Inflammatory macrophage (primary cell): ENCODE data around the gene PLCD1.
"Not testable (repeated sequence)": the region's sequence is repeated elsewhere in the genome, so short reads cannot be mapped to it uniquely, and the experiment has no call there.

Experiments used
- DNase-seq, 2 donors: peaks; one replicate each; pipeline ENCODE4 v3.0.0-alpha.2; 2020 to 2022
- total RNA-seq, 18 experiments: gene quantifications; one replicate each; lab custom pipeline; 2026; ENCODE audit warnings: mixed read lengths in 6 of 18, inconsistent platforms in 2 of 18; lab: John Stamatoyannopoulos, UW

Gene PLCD1
- 5.8 to 37.7 (median 22.6) reads per million in 18 experiments for total RNA-seq

DNA sequence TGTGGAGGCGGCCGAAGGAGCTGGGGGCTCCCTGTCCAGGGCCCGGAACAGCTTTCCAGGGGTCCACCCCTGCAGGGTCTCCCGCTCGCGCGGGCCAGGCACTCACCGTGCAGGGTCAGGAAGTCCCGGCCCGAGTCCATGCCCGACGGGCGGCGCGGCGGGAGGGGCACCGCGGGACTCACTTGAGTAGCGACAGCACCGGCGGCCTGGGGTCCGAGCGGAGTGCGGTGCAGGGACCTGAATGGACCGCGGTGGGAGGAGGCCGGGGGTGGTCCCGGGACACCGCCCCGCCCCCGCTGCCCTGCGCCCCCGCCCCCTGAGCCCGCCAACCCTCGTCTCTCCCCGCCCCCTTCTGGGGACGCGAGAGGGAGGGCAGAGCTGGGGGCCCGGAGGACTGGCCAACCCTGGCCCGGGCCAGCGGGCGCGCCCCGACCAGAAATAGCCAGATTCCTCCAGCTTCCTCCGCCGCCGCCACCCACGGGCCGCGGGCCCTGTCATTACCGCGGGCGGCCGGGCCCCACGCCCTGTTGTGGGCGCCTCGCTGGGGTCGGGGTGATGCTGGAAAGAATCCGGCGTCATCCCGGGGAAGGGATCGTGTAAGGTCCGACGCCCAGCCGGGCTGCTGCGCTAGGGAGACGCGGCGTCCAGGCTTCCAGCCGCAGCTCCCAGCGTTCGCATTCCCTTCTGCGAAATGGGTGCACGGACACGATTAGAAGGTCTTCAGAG, at the start of gene PLCD1:
PLCD1 (minus strand) TSS at position 243 of the 726 bp plus-strand sequence; CDS start at position 140, 103 bp downstream.
- DNase-seq: peak; percentile 60 to 62

DNA sequence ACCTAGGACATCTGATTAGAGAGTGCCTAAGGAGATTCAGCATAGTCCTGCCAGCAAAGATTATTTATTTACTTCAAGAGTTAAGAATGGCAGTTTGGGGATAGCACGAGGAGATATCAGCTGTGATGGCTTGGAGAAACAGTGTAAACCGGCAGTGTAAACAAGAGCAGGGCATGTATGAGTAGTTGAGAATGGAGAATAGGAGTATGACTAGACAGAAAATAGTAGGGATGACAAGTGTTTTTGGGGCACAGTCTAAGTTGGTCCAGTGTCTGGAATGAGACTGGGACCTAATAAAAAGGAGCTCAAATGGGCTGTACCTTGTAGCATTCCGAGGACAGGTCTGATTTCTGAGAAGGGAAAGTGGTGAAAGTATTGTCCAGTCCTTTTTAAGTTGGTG, 47.6 kb upstream of the PLCD1 start:
- not testable (repeated sequence) for DNase-seq

DNA sequence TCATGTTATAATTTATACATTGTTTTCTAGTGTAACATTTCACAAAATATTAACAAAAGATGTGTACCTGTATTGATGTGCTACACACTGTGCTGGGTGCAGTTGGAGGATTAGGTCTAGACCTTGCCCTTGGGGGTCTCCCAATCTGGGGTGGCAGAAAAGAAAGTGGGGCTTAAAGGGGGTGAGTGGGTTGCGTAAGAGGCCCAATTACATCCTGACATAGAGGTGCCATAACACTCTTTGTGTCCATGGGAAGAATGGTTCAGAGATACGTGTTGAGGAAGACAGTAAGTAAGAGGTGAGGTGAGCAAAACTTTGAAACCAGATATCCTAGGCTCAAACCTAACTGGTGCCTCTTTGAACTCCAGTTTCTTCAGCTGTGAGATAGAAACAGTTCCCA, 40.6 kb upstream of the PLCD1 start:
- DNase-seq: no peak

DNA sequence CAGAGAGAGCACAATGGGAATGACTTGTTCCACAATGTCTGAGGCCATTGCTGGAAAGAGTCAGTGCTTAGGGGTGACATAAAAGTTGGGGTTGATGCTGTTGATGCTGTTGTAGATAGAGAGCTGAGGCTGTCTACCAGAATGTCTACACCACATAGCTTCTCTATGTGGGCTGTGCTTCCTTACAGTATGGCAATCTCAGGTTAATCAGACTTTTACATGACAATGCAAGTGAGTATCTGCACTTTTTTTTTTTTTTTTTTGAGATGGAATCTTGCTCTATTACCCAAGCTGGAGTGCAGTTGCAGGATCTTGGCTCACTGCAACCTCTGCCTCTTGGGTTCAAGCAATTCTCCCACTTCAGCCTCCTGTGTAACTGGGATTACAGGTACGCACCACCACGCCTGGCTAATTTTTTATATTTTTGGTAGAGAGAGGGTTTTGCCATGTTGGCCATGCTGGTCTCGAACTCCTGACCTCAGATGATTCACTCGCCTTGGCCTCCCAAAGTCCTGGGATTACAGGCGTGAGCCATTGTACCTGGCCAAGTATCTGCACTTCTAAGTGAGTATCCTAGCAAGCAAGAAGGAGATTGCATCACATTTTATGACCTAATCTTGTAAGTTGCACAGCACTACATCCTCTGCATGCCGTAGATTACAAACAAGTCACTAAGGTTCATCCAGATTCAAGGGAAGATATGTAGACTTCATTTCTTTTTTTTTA, 38.2 kb upstream of the PLCD1 start:
- DNase-seq: peak; percentile 29 to 49

DNA sequence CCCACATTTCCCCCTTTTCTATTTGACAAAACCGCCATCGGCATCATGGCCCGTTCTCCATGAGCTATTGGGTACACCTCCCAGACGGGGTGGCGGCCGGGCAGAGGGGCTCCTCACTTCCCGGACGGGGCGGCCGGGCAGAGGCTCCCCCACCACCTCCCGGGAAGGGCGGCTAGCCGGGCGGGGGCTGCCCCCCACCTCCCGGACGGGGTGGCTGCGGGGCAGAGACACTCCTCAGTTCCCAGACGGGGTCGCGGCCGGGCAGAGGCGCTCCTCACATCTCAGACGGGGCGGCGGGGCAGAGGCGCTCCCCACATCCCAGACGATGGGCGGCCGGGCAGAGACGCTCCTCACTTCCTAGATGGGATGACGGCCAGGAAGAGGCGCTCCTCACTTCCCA, 35.0 kb upstream of the PLCD1 start:
- not testable (repeated sequence) for DNase-seq

DNA sequence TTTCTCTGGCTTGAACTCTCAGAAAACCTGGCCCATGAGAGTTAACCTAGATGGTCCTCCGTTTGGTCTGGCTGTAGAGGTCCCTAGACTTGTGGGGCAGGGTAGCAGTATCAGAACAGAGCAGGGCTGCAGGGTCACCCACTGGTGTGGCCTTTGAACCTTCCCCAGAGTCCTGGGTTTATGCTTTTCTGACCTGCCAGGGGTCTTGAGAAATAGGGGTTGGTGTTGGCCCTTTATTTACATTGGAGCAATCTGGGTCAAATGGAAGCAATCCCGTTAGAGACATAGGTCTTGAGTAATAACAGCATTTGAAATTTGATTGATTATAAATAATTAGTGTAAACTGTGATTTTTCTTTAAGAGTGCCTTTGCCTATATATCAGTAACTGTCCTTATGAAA, 33.4 kb upstream of the PLCD1 start:
- no peak for DNase-seq

DNA sequence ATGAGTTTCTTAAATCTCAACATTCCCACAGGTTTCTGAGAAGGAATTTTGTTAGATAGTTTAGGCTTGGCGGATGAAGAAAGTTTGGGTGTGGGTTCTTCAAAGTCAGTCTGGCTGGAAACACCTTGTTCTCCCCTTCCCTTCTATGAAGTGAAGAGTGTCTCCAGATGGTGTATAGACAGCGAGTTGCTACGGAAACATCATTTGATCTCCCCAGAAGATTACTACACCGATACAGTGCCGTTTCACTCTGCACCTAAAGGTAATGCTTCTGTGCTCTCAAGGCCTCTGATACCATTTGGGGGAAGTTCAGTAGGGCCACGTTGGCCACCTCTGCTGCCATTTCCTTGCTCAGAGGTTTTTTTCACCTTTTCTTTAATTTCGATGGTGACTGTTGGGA, 30.1 kb upstream of the PLCD1 start:
- DNase-seq: no peak

DNA sequence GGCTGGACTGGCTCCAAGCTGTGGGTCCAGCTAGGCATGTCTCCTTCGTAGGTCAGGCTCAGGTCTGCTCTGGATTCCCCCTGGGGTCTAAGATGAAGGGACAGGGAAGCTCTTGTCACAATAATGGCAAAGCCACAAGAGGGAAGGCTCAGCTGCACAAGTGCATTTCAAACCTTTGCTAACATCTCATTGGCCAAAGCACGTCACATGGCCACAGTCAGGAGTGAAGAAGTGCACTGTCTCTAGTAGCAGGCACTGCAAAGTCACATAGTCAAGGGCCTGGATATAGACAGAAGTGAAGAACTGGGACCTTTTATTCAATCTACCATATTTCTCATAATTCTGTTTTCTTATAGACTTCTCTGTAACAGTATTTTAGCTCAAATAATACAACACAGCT, 29.7 kb upstream of the PLCD1 start:
- DNase-seq: no peak

DNA sequence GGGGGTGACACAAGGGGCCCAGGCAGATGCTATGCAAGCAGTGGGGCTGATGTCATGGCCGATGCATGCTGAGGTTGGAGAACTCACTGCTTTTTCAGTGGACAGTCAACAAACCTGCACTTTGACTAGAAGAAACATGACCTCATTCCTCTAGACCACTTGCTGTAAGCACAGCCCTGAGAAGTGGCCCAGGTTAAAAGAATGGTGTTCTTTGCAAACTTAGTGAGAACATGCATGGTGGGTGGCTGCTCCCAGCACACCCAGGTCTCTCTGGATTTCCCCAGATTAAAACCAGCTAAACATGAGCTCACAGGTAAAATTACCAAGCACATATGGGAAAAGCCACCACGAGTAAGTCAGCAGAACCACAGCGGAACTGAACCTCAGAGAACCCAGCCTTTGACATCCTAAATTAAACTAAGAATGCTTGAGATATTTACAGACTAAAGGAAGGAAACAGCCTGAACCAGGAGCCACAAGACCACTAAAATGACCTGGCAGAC, 25.1 kb upstream of the PLCD1 start:
- DNase-seq: no peak

DNA sequence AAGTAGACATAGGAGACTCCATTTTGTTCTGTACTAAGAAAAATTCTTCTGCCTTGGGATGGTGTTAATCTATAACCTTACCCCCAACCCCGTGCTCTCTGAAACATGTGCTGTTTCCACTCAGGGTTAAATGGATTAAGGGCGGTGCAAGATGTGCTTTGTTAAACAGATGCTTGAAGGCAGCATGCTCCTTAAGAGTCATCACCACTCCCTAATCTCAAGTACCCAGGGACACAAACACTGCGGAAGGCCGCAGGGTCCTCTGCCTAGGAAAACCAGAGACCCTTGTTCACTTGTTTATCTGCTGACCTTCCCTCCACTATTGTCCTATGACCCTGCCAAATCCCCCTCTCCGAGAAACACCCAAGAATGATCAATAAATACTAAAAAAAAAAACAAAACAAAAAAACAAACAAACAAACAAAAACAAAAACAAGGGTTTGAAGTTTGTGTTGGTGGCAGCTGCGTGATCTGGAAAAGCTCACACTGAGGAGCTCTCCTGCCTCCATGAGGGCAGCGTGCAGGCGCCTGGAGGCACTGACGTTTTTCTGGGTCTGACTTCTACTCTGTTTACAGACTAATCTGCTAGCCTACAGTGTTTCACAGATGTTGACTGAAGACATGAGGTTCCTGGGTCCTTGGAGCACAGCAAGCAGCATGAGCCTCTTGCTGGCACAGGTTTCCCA, 24.5 kb upstream of the PLCD1 start:
- not testable (repeated sequence) for DNase-seq

DNA sequence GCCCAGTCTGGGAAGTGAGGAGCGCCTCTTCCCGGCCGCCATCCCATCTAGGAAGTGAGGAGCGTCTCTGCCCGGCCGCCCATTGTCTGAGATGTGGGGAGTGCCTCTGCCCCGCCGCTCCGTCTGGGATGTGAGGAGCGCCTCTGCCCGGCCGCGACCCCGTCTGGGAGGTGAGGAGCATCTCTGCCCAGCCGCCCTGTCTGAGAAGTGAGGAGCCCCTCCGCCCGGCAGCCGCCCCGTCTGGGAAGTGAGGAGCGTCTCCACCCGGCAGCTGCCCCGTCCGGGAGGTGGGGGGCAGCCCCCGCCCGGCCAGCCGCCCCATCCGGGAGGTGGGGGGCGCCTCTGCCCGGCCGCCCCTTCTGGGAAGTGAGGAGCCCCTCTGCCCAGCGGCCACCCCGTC, 23.8 kb upstream of the PLCD1 start:
- DNase-seq: not testable (repeated sequence)

DNA sequence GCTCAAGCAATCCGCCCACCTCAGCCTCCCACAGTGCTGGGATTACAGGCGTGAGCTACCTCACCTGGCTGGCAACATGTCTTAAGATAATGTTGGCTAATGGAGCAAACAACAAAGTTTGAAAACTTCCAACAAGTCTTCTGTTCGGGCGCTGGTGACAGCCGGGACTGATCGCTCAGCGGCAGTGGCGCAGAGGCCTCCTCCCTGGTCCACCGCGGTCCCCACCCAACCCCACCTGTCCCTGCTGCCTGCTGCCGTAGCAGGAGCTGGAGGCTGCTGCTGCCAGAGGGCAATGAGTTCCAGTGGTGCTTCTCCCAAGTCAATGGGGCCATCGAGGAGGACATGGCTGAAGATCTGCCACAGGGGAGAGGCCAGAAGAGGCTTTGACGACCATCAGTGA, 21.7 kb upstream of the PLCD1 start:
- no peak for DNase-seq

DNA sequence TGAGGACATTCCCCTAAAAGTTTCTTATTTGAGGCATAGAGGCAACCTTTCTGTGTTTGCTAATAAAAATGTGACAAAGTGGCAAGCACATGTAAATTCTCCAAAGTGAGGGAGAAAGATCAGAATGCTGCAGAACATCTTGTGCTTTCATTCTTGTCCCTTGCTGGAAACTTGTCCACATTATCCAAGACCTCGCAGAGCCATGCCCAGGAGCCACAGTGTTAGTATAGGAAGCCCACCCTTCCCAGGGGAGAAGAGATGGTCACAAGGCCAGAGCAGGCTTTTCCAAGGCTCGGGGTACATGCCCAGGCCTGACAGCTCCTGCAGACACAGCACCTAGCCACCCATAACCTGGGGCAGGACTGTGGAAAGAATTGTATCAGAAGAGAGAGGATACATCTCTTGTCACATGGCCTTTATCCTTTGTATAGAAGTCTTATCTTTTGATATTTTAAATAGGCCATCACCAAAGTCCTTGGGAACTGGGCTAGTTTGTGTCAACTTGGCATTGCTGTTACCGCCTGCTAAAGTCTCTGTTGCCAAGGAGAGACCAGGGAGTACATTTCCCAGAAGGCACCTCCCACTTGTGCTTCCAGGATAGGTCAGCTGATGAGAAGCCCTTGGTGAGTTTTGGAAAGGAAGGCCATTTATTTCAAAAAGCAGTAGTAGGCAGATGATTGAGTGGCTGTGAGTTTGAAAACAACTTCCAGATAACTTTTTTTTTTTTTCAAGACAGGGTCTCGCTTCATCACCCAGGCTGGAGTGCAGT, 20.1 kb upstream of the PLCD1 start:
- no peak for DNase-seq

DNA sequence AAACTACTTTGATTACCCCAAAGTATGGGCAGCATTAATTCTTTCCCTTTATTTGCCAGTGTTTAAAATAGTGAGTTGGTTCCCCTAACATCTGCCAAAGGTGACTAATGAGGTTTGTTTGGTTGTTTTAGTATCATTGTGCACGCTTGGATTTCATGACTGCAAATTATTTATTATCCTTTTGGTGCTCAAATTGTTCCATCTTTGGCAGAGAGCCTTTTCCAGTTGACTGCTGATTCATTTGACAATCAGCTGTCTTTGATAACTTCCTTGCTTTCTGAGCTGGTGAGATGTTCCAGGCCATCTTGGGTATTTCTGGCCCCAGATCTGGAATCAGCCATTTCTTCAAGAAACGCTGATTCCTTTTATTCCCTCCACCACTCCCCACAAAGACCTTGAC, 18.5 kb upstream of the PLCD1 start:
- no peak for DNase-seq

DNA sequence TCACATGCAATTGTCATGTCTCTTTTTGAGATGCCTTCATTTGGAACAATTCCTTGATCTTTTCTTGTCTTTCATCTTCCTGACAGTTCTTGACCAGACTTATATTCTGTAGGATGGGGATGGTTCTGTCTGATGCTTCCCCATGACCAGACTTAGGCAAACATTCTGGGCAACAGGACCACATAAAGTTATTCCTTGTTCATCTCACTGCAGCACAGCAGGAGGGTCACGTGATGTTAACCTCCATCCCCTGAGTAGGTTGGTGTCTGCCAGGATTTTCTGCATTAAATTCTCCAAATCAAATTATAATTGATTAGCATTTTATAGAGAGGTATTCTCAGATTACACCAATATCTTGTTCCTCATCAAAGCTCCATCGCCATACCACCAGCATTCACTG, 17.4 kb upstream of the PLCD1 start:
- no peak for DNase-seq

DNA sequence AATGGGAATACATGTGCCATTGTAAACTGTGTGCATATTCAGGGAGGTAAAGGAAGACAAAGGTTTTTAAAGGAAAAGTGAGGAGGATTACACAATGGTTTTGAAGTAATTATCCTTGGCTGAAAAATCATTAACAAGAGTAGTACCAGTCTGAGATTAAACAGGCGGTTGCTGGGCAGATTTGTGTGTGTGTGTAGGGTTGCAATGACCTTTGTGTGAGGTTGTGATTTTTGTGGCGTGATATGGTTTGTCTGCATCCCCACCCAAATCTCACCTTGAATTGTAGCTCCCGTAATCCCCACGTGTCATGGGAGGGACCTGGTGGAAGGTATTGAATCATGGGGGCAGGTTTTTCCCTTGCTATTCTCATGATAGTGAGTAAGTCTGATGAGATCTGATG, 16.6 kb upstream of the PLCD1 start:
- no peak for DNase-seq

DNA sequence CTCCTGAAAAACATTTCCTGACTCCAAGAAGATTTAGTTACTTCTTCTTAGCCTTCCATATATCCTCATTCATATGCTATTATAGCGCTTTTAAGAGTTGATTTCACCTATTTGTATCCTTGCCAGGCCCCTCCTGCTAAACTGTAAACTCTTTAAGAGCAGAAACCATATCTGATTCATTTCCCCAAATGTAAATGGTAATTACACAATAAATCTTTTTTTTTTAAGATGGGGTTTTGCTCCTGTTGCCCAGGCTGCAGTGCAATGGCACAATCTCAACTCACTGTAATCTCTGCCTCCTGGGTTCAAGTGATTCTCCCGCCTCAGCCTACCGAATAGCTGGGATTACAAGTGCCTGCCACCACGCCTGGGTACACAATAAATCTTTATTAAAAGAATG, 14.0 kb upstream of the PLCD1 start:
- DNase-seq: peak; percentile 7 to 75

DNA sequence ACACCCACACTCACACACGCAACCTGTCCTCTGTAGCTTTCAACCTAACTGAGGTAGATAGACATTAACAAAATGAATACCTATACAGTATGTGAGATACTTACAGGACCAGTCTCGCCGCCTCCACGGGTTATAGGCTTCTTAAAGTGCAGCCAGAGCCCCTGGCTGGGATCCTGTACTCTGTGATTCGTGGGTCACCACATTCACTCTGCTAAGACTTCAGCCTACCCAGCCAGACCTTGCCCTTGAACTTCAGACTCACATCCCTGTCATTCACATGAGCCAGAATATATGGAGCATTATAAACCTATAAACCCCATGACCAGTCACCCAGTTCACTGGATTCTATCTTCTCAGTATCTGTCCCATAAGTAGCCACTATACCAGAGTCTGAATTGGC, 11.0 kb upstream of the PLCD1 start:
- DNase-seq: no peak

DNA sequence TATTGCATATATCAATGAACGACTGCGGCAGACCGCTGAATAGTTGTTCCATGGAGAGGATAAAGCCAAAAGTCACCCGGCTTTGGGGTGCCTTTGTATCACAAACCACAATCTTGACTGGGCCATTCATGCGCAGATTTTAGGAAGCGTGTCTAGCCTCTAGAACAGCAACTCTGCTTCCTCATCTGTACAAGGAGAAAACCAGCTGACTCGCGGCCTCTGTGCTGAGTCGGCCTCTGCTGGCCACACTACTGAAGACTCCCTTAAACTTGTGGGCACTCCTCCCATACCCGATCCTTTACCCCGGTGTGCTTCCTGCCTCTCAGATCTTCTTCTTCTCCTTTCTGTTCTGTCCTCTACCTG, 10.4 kb upstream of the PLCD1 start:
- DNase-seq: peak; percentile 89

DNA sequence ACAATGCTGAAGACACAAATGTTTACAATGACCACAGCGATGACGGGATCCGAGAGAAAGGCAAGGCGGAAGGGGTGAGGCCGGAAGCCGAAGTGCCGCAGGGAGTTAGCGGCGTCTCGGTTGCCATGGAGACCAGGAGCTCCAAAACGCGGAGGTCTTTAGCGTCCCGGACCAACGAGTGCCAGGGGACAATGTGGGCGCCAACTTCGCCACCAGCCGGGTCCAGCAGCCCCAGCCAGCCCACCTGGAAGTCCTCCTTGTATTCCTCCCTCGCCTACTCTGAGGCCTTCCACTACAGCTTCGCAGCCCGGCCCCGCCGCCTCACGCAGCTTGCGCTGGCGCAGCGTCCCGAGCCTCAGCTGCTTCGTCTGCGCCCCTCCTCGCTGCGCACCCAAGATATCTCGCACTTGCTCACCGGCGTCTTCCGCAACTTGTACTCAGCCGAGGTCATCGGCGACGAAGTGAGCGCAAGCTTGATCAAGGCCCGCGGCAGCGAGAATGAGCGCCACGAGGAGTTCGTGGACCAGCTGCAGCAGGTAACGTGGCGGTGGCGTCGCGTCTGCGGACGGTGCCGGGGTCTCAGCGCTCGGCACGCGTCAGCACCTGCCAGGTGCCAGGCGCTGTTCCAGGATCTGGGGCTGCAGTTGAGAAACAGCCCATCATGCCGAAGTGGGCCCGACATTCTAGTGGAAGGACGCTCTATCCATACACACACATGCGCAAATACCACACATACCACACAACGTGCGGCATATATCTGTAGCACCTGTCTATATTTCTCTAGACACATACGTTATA, 9.9 kb upstream of the PLCD1 start, which contains the start of gene DLEC1:
DLEC1 (plus strand) TSS at position 108 of the 798 bp plus-strand sequence; CDS start at position 126, 18 bp downstream.
- DNase-seq: peak; percentile 68 to 76

DNA sequence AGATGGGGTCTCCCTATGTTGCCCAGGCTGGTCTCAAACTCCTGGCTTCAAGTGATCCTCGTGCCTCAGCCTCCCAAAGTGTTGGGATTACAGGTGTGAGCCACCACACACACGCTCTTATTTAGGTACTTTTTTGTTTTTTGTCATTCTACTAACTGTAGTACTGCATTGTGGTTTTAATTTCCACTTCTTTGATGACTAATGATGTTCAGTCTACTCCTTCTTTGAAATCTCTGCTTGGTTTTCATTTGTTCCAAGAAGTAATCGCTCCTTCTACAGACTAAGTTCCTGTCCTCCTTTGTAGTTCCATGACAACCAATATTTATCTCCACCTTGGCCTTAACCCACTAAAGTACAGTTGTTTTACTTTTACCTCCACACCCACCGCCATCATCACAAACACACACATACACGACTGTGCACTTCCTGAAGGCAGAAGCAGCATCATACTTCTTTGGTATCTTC, 9.0 kb upstream of the PLCD1 start:
- DNase-seq: no peak

DNA sequence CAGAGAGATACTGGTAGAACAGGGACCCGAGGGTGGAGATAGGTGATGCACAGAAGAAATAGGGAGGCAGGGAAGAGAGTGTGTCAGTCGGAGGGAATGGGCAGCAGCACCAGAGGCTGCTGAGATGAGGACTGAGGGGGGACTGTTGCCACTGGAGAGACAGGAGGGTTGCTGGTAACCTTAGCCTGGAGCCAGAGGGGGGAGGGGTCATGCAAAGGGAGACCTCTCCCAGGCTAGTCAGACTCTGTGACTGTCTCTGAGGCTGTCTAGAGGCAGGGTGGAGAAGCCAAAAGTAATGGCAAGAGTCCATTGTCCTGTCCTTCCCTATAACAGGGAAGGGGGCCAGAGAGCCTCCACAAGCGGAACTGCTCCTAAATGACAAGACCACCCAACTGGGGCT, 7.5 kb upstream of the PLCD1 start:
- no peak for DNase-seq
